Stimulated activated CD4-positive, alpha-beta T cell treated with anti-CD3 and anti-CD28 coated beads, Interleukin-12 subunit alpha, Interleukin-12 subunit beta, amount 100 ng/mL, for 4 hours (primary cell): ENCODE data around the gene CHST12.
"Not testable (repeated sequence)": the region's sequence is repeated elsewhere in the genome, so short reads cannot be mapped to it uniquely, and the experiment has no call there.

ENCODE experiments used
- DNase-seq: peaks from one replicate; pipeline ENCODE4 v3.0.0-alpha.2; 2020

Gene CHST12

GRCh38 chr7:2379161-2379560 is 24.2 kb upstream of the CHST12 start:
- no peak for DNase-seq

- DNase-seq, result no peak
Observed at GRCh38 chr7:2379821-2380450, 23.5 kb upstream of the CHST12 start.

GRCh38 chr7:2380461-2380860 is 22.9 kb upstream of the CHST12 start:
- no peak for DNase-seq

GRCh38 chr7:2381227-2381626 is 22.2 kb upstream of the CHST12 start:
- no peak for DNase-seq

GRCh38 chr7:2381881-2382509 is 21.4 kb upstream of the CHST12 start:
- no peak for DNase-seq

DNA sequence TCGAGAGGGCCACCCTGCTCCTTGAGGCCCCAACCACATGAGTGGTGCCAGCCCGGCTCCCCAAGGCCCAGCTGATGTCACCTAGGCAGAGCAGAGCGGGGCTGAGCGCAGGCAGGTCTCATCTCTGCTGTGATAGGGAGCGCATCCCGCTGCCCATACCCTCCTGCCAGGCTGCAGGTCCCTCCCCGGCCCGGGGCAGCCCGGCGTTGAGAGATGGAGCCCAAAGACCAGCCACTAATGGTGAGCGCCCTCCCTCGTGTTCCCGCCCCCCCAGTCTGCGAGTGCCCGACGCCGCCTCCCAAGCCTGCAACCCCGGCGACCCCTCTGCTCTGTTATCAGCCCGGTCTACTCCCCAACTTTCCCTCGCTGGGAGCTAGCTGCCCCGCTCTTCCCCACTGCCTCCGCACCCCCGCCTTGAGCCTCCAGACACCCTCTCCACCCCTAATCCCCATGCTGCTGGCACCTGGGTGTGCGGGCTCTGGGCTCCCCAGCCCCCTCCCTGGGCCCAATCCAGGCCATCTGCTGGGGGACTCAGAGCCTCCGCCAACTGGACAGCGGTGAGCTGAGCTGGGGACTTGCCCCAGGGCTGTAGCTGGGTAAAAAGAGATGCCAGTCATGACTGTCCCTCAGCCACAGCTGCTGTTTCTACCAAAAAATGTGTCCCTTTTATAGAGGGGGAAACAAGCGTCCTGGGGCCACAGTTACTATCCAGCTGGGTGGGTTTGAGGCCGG is 19.7 kb upstream of the CHST12 start:
- DNase-seq, result no peak

- no peak for DNase-seq
Observed at GRCh38 chr7:2384354-2385243, 18.8 kb upstream of the CHST12 start.

DNA sequence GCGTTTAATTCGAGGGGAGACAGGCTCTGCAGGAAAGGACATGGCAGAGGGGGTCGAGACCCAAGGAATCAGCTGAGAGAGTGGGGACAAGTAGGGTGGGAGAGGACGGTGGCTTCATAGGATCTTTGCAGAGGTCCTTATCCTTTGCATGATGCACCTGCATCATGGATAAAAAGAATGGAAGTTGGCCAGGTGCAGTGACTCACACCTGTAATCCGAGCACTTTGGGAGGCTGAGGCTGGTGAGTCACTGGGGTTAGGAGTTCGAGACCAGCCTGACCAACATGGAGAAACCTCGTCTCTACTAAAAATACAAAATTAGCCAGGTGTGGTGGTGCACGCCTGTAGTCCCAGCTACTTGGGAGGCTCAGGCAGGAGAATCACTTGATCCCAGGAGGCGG is 17.3 kb upstream of the CHST12 start:
- DNase-seq, result not testable (repeated sequence)

GRCh38 chr7:2386964-2387669 is 16.3 kb upstream of the CHST12 start:
- DNase-seq, result no peak

- DNase-seq, result no peak
Observed at GRCh38 chr7:2387897-2388636, 15.3 kb upstream of the CHST12 start.

DNA sequence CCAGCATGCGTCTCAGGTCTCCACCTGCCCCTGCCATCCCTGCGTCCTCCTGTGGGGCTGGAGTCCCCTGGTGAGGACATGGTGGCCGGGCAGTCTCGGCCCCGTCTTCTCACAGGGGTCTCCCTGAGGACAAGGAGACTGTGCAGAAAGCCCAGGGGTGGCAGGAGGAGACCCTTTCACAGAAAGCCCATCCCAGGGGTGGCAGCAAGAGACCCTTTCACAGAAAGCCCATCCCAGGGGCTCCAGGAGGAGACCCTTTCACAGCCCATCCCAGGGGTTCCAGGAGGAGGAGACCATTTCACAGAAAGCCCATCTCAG is 14.8 kb upstream of the CHST12 start:
- no peak for DNase-seq

DNA sequence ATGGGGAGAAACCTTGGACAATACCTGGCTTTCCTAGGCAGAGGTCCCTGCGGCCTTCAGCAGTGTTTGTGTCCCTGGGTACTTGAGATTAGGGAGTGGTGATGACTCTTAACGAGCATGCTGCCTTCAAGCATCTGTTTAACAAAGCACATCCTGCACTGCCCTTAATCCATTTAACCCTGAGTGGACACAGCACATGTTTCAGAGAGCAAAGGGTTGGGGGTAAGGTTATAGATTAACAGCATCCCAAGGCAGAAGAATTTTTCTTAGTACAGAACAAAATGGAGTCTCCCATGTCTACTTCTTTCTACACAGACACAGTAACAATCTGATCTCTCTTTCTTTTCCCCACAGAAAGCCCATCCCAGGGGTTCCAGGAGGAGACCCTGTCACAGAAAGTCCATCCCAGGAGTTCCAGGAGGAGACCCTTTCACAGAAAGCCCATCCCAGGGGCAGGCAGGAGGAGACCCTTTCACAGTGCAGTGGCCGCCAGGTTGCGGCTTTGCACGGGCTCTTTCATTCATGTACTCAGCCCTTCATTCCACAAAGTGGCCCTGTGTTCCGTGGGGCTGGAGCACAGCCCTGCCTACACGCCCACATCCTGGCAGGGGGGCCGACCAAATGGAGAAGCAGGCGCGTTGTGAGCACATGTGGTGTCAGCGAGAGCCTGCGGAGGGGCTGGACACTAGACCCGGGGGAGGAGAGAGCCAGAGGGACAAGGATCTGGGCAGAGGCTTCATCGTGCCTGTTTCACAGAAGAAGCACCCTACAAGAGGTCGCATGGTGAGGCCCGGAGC is 13.2 kb upstream of the CHST12 start:
- DNase-seq, result not testable (repeated sequence)

GRCh38 chr7:2393706-2394105 is 9.7 kb upstream of the CHST12 start:
- DNase-seq, result no peak

DNA sequence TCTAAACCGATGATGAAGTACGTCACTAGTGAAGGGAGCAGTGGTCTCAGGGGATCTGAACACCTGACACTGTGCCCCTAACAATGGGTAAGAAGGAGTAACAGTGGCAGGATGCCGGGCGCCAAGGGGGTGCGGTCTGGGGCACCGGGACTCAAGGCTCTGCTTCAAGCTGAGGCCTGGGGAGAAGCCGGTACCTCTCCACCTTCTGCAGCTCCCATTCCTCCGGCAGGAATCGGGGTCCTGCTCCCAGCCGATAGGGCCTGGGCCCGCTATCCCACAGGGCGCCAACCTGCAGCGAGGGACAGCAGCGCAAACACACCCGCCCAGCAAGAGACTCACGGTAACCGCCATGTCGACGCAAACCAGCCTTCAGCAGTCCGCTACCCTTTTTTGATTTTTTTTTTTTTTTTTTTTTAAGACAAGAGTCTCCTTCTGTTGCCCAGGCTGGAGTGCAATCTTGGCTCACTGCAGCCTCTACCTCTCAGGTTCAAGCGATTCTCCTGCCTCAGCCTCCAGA is 8.8 kb upstream of the CHST12 start:
- no peak for DNase-seq

DNA sequence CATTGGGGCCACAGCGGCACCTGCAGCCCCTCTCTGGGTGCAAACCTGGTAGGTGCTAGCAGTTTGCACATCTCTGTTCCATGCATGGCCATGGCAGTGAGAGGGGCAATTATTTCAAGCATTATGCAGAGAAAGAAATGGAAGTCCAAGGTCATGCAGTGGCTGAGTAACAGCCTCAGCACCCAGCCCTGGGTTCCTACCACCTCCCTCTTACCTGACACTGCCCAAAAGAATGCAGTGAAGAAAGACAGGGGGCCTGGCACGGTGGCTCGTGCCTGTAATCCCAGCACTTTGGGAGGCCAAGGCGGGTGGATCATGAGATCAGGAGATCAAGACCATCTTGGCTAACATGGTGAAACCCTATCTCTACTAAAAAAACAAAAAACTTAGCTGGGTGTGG is 4.9 kb upstream of the CHST12 start:
- DNase-seq, result no peak

DNA sequence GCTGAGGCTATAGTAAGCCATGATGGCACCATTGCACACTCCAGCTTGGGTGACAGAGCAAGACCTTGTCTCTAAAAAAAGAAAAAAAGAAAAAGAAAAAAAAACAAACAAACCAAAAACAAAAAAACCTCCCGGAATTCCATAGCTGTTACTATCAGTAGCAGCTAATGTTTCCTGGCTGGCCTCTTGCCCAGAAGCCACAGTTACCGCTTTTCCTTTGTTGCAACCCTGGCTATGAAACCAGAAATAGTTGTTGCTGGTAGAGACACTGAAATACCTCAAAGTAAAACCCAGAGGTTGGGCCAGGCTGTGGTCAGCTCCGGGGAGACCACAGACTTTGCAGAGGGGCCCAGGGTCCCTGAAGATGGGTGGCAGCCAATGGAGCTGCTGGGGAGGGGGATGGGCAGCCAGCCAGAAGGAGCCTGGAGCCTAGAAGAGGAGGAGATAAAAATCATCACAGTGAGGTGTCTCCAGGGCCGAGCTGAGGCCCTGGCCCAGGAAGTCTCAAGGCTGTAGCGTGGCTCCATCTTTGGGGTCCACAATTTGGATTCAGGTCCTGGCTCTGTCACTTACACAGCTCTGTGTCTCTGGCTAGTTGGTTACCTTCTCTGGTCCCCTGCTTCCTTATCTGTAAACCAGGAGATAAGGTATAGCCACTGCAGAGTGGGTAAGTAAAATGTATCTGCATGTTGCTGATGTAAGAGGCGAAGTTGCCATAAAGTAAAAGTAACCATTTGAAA is 3.4 kb upstream of the CHST12 start:
- DNase-seq, result no peak

DNA sequence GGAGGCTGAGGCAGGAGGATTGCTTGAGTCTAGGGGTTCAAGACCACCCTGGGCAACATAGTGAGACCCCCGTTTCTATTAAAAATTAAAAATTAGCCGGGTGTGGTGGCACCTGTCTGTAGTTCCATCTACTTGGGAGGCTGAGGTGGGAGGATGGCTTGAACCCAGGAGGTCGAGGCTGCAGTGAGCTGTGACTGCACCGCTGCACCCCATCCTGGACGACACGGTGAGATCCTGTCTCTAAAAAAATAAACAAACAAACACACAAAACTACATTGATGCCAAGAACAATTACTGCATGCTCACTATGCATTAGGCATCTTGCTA is 761 bp upstream of the CHST12 start:
- DNase-seq, result no peak

DNA sequence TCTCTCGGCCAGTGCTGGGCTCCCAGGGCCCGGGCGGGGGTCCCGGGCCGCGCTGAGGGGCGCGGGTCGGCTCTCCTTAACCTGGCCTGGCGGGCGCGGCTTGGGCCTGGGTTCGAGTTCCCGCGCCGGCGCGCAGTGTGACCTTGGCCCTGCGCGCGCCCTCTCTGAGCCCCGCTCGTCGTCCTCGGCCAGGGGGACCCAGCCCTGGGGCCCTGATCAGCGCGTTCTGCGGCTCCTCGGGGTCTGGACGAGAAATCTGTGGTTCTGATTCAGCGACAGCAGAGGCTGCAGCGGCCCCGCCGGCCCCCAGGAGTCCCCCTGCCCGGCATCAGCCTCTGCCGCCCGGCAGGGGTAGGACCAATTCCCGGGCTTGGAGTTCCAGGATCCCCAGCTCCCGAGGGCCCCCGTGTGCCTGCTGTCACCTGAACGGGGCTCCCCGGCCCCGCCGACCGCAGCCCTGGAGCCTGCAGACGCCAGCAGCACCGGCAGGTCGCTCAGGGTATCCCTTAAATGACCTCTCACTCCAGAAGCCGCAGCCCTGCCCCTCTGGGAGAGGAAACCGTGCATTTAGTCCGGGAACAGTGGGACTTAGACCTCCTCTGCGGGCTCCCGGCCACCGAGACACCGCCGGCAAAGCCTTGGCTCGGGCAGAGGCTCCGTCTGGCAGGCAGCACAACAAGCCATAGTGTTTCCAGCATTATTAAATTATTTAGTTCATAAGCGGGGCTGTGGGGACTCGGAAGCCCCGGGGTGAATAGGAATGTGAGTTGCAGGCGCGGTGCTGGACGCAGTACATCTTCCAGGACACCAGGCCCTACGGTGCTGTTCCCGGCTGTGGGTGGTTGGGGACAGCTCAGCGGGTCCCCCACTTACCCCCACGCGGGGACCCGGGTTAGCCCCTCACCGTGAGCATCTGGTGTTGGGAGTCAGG is 572 bp downstream of the CHST12 start:
- peak; percentile 33 for DNase-seq

DNA sequence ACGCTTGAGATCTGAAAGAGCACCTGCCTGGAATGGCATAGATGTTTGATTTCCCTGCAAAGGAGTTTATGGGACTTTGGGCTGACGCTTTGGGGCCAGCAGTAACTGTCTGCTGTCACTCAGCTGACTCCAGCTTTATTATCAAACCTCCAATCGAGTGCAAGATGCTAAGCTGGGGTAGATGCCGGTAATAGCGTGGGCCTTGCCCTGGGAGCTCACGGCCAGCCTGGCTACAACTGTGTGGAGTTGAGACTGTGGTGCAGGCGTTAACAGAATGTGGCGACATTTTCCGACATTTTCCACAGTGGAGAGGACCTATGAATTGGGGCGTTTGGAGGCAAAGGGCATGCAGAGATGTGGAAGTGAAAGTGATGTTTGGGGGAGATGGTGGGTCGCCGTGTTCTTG is 1.3 kb downstream of the CHST12 start:
- no peak for DNase-seq
